Endodermal cell (in vitro differentiated cells): ENCODE measurements around the gene XRCC1. TPM values are rescaled to one million over a fixed set of nuclear protein-coding genes. Genes with fewer than 3 reads are reported as not detected.

Experiments used
- DNase-seq: peaks from one replicate; pipeline ENCODE4 v3.0.0-alpha.2; 2017
- H3K27ac ChIP-seq: 2 replicates; pipeline ENCODE4 v1.5.1; 2013; ENCODE audit warnings: mild to moderate bottlenecking, low read depth, low read length, moderate library complexity
- H3K27me3 ChIP-seq: 2 replicates; pipeline ENCODE4 v1.6.1; 2013; ENCODE audit warnings: mild to moderate bottlenecking, low read length, moderate library complexity; ENCODE audit not compliant: insufficient read depth, control insufficient read depth, poor library complexity, severe bottlenecking
- H3K36me3 ChIP-seq: 2 replicates; pipeline ENCODE4 v1.7.0; 2013; ENCODE audit warnings: mild to moderate bottlenecking, low read length, moderate library complexity; ENCODE audit not compliant: control insufficient read depth, insufficient read depth
- H3K4me1 ChIP-seq: one replicate; pipeline ENCODE4 v1.7.0; 2013; ENCODE audit warnings: low read length; ENCODE audit not compliant: control insufficient read depth, insufficient read depth
- H3K4me3 ChIP-seq: 2 replicates; pipeline ENCODE4 v1.5.1; 2013; ENCODE audit warnings: mild to moderate bottlenecking, low read length, moderate library complexity
- H3K9ac ChIP-seq: 2 replicates; pipeline ENCODE4 v1.6.1; 2013; ENCODE audit warnings: mild to moderate bottlenecking, low read length, moderate library complexity; ENCODE audit not compliant: poor library complexity, severe bottlenecking; ENCODE audit errors: extremely low read depth
- H3K9me3 ChIP-seq: 2 replicates; pipeline ENCODE4 v1.6.1; 2013; ENCODE audit warnings: mild to moderate bottlenecking, low read length, moderate library complexity; ENCODE audit not compliant: control insufficient read depth
- H3K27ac Mint-ChIP-seq: 2 replicates; pipeline ENCODE4 v1.8.0; 2020; ENCODE audit warnings: mixed read lengths
- H3K27me3 Mint-ChIP-seq: 2 replicates; pipeline ENCODE4 v1.8.0; 2021; ENCODE audit warnings: mild to moderate bottlenecking, mixed read lengths; ENCODE audit not compliant: insufficient read depth
- H3K36me3 Mint-ChIP-seq: 2 replicates; pipeline ENCODE4 v1.8.0; 2020; ENCODE audit warnings: low read depth, mixed read lengths
- H3K4me1 Mint-ChIP-seq: 2 replicates; pipeline ENCODE4 v1.8.0; 2020; ENCODE audit warnings: mixed read lengths
- H3K4me3 Mint-ChIP-seq: 2 replicates; pipeline ENCODE4 v1.8.0; 2020; ENCODE audit warnings: mild to moderate bottlenecking, moderate library complexity, mixed read lengths
- H3K9me3 Mint-ChIP-seq: 2 replicates; pipeline ENCODE4 v1.8.0; 2020; ENCODE audit warnings: mild to moderate bottlenecking, mixed read lengths
- CTCF ChIP-seq: fragments of 200-600 bp; sonication (generic); conservative IDR thresholded peaks from 2 replicates; pipeline ENCODE4 v1.5.0; 2021; ENCODE audit warnings: antibody characterized with exemption, mild to moderate bottlenecking
- WGBS, 2 experiments: methylation state at CpG; one replicate each; pipeline versions ENCODE4 v1.1.5 to v1.1.7; 2013; ENCODE audit warnings: missing lambda C conversion rate in 2 of 2, mixed read lengths in 1 of 2; ENCODE audit not compliant: insufficient coverage in 1 of 2, insufficient read length in 1 of 2; 5-methylcytosine and 5-hydroxymethylcytosine counted together
- total RNA-seq, 2 donors: library from RNA; stranded (reverse); fragmentation: NEBNext Ultra II Directional in 1 of 2; extraction: Animal tissue kit (Norgen Biotek cat#: 25700) in 1 of 2; gene quantifications; 2 replicates in 1 of 2; 3 replicates in 1 of 2; pipeline ENCODE4 v1.2.1, GENCODE V29; 2021

XRCC1 gene
- total RNA-seq, 2 donors from 2014 or later, result 48.8 to 52.1 TPM

- H3K9me3 Mint-ChIP-seq, result no peaks in the 10 kb centered on the region
- H3K9ac ChIP-seq, result no peak overlapping the region
- H3K36me3 Mint-ChIP-seq, result peaks cover 81% of the 10 kb centered on the region
- no peak overlapping the region for H3K4me3 ChIP-seq
- no peak for TF ChIP-seq CTCF
- no peak overlapping the region for H3K27ac ChIP-seq
- H3K27me3 ChIP-seq, result no peaks in the 10 kb centered on the region
- H3K36me3 ChIP-seq, result peaks cover 48% of the 10 kb centered on the region
- H3K4me1 Mint-ChIP-seq, result no peaks in the 10 kb centered on the region
- no peak overlapping the region for H3K4me3 Mint-ChIP-seq
- WGBS, 2 experiments, result 93 to 96% methylated on average over 2 to 3 of the region's 3 CpGs
- no peaks in the 10 kb centered on the region for H3K4me1 ChIP-seq
- no peaks in the 10 kb centered on the region for H3K27me3 Mint-ChIP-seq
- no peak for DNase-seq
- H3K9me3 ChIP-seq, result no peaks in the 10 kb centered on the region
- no peak overlapping the region for H3K27ac Mint-ChIP-seq
Measured at GRCh38 chr19:43546581-43546980, 28.7 kb downstream of the XRCC1 start.

GRCh38 chr19:43545981-43546380, 29.3 kb downstream of the XRCC1 start:
- Mint-ChIP-seq H3K4me3 (no peak overlapping the region), H3K9me3 (no peaks in the 10 kb centered on the region), H3K27me3 (no peaks in the 10 kb centered on the region), H3K36me3 (peaks cover 81% of the 10 kb centered on the region), H3K27ac (no peak overlapping the region), H3K4me1 (no peaks in the 10 kb centered on the region)
- H3K27me3 ChIP-seq, result no peaks in the 10 kb centered on the region
- no peak overlapping the region for H3K4me3 ChIP-seq
- no peak for DNase-seq
- 89 to 100% methylated on average over 1 to 2 of the region's 2 CpGs for WGBS, 2 experiments
- no peak overlapping the region for H3K9ac ChIP-seq
- H3K36me3 ChIP-seq, result peaks cover 46% of the 10 kb centered on the region
- no peaks in the 10 kb centered on the region for H3K4me1 ChIP-seq
- no peaks in the 10 kb centered on the region for H3K9me3 ChIP-seq
- no peak for TF ChIP-seq CTCF
- H3K27ac ChIP-seq, result no peak overlapping the region

- no peaks in the 10 kb centered on the region for H3K27me3 Mint-ChIP-seq
- H3K27ac Mint-ChIP-seq, result peak overlapping the region; percentile 44
- no peak for TF ChIP-seq CTCF
- H3K4me1 Mint-ChIP-seq, result no peaks in the 10 kb centered on the region
- H3K27ac ChIP-seq, result no peak overlapping the region
- peaks cover 4% of the 10 kb centered on the region for H3K9me3 Mint-ChIP-seq
- no peaks in the 10 kb centered on the region for H3K27me3 ChIP-seq
- no peak overlapping the region for H3K9ac ChIP-seq
- H3K4me3 Mint-ChIP-seq, result no peak overlapping the region
- H3K4me1 ChIP-seq, result no peaks in the 10 kb centered on the region
- DNase-seq, result no peak
- peaks cover 82% of the 10 kb centered on the region for H3K36me3 Mint-ChIP-seq
- peaks cover 47% of the 10 kb centered on the region for H3K36me3 ChIP-seq
- no peaks in the 10 kb centered on the region for H3K9me3 ChIP-seq
- no peak overlapping the region for H3K4me3 ChIP-seq
- WGBS, 2 experiments, result 90 to 100% methylated on average over 4 to 5 of the region's 5 CpGs
Measured at GRCh38 chr19:43545276-43545675, 30.1 kb downstream of the XRCC1 start.
